GM19324 (cell line): Measurements from ENCODE around the gene SLC8A1.

Experiments used
- ATAC-seq: cut with Tn5 transposase; IDR thresholded peaks from one replicate; pipeline ENCODE4 v1.9.1; 2021; ENCODE audit warnings: mild to moderate bottlenecking, moderate library complexity; ENCODE audit not compliant: unreplicated experiment, low FRiP score

Gene SLC8A1

GRCh38 chr2:40395169-40396073, 56.5 kb downstream of the SLC8A1 start:
- no peak for ATAC-seq

GRCh38 chr2:40394597-40394996, 57.3 kb downstream of the SLC8A1 start:
- ATAC-seq, result no peak

GRCh38 chr2:40394031-40394430, 57.9 kb downstream of the SLC8A1 start:
- no peak for ATAC-seq

GRCh38 chr2:40388161-40388560, 63.7 kb downstream of the SLC8A1 start:
- no peak for ATAC-seq

- no peak for ATAC-seq
Observed at GRCh38 chr2:40386177-40386576, 65.7 kb downstream of the SLC8A1 start.

- ATAC-seq, result no peak
Observed at GRCh38 chr2:40384714-40385113, 67.2 kb downstream of the SLC8A1 start.

- no peak for ATAC-seq
Observed at GRCh38 chr2:40384233-40384632, 67.7 kb downstream of the SLC8A1 start.

- no peak for ATAC-seq
Observed at GRCh38 chr2:40380721-40381120, 71.2 kb downstream of the SLC8A1 start.

GRCh38 chr2:40380041-40380440, 71.8 kb downstream of the SLC8A1 start:
- ATAC-seq, result no peak

GRCh38 chr2:40374543-40375240, 77.2 kb downstream of the SLC8A1 start:
- ATAC-seq, result no peak

- no peak for ATAC-seq
Observed at GRCh38 chr2:40373111-40373510, 78.8 kb downstream of the SLC8A1 start.

GRCh38 chr2:40372283-40372985, 79.5 kb downstream of the SLC8A1 start:
- ATAC-seq, result no peak

GRCh38 chr2:40371525-40372282, 80.2 kb downstream of the SLC8A1 start:
- ATAC-seq, result no peak

- ATAC-seq, result no peak
Observed at GRCh38 chr2:40370007-40370395, 81.9 kb downstream of the SLC8A1 start.

GRCh38 chr2:40369267-40370006, 82.5 kb downstream of the SLC8A1 start:
- ATAC-seq, result no peak

- no peak for ATAC-seq
Observed at GRCh38 chr2:40367652-40368051, 84.2 kb downstream of the SLC8A1 start.

GRCh38 chr2:40367032-40367431, 84.9 kb downstream of the SLC8A1 start:
- no peak for ATAC-seq

- no peak for ATAC-seq
Observed at GRCh38 chr2:40364151-40364874, 87.6 kb downstream of the SLC8A1 start.

GRCh38 chr2:40363631-40364030, 88.3 kb downstream of the SLC8A1 start:
- ATAC-seq, result no peak
